ENCODE results near the gene CCDC57. TPM values are rescaled to one million over a fixed set of nuclear protein-coding genes. Genes with fewer than 3 reads are reported as not detected.

The CCDC57 gene
- total RNA-seq, 2 experiments from 2014 or later: 70.2 to 73.9 TPM

DNA sequence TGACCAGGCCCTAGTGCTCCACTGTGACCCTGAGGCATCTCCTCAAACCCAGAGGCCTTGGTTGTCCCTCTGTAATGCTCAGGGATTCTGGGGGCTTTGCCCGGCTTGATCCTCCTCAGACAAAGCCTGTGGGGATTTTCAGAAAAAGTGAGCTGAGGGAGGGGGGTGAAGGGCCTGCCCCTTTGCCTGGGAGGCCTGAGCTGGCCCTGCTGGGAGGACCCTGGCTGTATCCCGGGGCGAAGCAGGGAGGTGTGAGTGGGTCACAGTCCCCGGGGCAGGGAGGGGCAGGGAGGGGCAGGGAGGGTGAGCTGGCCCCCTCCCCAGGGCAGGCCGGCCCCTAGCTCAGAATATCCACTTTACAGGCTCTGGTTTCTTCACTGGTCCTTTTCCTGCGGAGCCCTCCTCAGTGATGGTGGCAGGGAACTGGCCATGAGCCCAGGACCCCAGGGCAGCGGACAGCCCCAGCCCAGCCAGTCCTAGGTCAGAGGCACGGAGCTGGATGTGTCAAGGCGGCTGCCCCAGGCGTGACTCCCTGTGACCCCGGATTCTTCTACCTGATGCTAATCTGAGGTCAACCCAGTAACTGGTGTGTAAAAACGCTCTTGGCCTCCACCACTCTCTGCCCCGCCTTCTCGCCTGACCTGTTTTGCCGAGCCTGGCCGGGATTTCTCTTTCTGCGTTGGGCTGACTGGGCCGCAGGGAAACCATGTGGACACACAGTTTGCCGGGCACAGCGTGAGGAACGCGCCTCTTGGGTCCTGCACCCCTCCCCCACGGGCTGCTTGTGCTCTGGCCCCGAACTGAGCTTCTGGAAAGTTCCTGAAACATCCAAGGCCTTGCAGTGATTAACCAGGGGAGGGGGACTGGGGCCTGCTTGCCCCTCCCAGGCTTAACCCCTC is 108.8 kb downstream of the CCDC57 start:
- Mint-ChIP-seq H3K9me3 (ENCODE audit: low read depth) (no peaks in the 10 kb centered on the region), H3K36me3 (no peaks in the 10 kb centered on the region), H3K27me3 (no peaks in the 10 kb centered on the region), H3K4me1 (peaks cover 25% of the 10 kb centered on the region), H3K27ac (no peak overlapping the region), H3K4me3 (no peak overlapping the region)
- ATAC-seq: no peak
- CTCF ChIA-PET: no interaction called here
- no peak for DNase-seq

DNA sequence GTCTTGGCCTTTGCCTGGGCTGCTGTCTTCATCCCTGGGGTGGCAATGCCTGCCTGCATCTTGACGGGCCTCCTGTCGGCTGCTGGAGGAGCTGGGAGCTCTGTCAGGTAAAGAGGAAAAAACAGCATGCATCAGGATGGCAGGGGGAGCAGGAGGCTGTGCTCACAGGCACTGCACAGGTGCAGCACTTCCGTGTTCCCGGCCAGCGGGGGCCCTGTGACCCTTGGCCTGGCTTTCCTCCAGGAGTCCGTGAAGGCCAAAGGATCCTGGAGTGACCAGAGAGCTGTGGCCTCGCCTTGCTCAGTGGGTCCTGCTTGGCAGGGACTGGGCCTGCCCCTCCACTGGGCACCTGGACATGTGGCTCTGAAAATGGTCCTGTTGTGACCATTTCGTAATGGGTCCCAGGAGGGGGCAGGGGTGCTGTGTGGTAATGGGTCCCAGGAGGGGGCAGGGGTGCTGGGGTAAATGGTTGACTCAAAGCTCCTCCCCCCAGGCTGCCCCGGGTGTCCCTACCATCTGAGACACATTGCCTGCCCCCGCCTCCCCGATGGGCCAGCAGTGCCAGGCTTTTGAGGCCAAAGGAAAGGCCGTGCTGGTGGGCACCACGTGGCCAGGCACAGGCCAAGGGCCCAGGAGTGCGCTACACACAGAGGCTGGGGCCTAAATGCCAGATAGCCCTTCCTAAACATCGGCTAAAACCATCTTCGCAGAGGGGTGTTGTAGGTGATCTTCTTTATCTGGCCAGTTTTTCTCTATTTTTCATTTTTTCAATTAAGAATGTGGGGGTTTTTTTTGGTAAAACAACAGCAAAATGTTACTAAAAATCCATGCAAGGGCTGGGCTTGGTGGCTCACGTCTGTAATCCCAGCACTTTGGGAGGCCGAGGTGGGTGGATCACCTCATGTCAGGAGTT is 110.6 kb downstream of the CCDC57 start:
- Mint-ChIP-seq H3K27ac (peak overlapping the region; percentile 40), H3K27me3 (no peaks in the 10 kb centered on the region), H3K36me3 (no peaks in the 10 kb centered on the region), H3K4me3 (no peak overlapping the region), H3K4me1 (peaks cover 24% of the 10 kb centered on the region), H3K9me3 (ENCODE audit: low read depth) (no peaks in the 10 kb centered on the region)
- DNase-seq: no peak
- CTCF ChIA-PET: no interaction called here
- no peak for ATAC-seq

DNA sequence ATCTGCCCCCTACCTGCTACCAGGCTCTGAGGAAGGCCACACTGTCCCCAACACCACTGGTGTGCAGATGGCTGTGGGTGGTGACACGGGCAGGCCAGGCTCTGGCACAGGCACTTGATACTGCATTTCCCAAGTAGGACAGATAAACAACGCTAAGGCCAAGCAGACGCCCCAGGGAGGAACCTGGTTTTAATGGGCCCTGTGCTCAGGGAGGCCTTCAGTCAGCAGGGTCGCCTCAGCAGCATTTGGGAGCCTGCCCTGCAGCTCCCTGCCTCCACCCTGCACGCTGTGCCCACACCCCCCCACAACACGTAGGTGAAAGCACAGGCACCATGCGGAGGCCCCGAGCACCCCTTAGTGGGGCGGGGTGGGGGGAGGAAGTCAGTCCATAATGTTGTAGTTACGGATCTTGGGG is 111.3 kb downstream of the CCDC57 start:
- Mint-ChIP-seq H3K9me3 (ENCODE audit: low read depth) (no peaks in the 10 kb centered on the region), H3K4me3 (no peak overlapping the region), H3K27me3 (no peaks in the 10 kb centered on the region), H3K4me1 (peaks cover 20% of the 10 kb centered on the region), H3K27ac (no peak overlapping the region), H3K36me3 (no peaks in the 10 kb centered on the region)
- CTCF ChIA-PET: no interaction called here
- DNase-seq (no peak), ATAC-seq (no peak)

DNA sequence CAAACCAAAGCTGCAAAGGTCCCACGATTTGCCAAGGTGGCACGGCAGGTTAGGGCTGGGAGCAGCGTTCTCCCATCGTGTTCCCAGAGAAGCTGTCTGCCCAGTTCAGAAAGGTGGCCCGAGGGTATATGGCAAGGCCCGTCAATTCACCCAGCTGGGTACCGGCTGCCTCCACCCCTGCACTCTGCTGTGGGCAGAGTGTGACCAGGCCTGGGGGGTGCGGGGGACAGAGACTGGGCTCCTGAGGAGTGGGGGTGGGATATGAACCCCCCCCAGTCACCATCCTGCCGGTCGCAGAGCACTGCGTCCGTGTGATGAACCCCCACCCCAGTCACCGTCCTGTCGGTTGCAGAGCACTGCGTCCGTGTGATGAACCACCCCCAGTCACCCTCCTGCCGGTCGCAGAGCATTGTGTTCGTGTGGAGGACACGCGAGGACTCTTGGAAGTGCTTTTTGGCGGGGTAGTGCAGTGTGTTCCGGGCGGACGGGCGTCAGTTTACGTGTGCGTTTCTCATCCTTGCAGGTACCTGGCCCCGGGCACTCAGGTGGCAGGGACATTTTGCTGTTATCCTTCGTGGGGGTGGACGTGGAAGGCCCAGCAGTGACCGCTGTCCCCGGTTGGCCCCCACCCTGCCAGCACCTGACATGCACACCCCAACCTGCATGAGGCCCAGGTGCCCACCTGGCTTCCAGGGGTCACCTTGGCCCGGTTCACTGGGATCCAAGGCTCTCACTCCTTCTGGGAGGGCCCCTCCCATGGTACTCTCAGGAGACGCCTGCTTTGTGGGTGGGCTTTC is 111.9 kb downstream of the CCDC57 start:
- H3K4me3 Mint-ChIP-seq: peak overlapping the region; percentile 76
- peaks cover 1% of the 10 kb centered on the region for H3K36me3 Mint-ChIP-seq
- H3K27ac Mint-ChIP-seq: peak overlapping the region; percentile 87
- no peaks in the 10 kb centered on the region for H3K27me3 Mint-ChIP-seq
- no peaks in the 10 kb centered on the region for H3K9me3 Mint-ChIP-seq (ENCODE audit: low read depth)
- CTCF ChIA-PET: interaction anchor here (1.0 to 1.4 kb wide), 2 partner anchors 70 to 71 kb away, joined by 3 read pairs; no protein-coding TSS in a partner anchor
- DNase-seq (no peak), ATAC-seq (no peak)
- peaks cover 20% of the 10 kb centered on the region for H3K4me1 Mint-ChIP-seq

DNA sequence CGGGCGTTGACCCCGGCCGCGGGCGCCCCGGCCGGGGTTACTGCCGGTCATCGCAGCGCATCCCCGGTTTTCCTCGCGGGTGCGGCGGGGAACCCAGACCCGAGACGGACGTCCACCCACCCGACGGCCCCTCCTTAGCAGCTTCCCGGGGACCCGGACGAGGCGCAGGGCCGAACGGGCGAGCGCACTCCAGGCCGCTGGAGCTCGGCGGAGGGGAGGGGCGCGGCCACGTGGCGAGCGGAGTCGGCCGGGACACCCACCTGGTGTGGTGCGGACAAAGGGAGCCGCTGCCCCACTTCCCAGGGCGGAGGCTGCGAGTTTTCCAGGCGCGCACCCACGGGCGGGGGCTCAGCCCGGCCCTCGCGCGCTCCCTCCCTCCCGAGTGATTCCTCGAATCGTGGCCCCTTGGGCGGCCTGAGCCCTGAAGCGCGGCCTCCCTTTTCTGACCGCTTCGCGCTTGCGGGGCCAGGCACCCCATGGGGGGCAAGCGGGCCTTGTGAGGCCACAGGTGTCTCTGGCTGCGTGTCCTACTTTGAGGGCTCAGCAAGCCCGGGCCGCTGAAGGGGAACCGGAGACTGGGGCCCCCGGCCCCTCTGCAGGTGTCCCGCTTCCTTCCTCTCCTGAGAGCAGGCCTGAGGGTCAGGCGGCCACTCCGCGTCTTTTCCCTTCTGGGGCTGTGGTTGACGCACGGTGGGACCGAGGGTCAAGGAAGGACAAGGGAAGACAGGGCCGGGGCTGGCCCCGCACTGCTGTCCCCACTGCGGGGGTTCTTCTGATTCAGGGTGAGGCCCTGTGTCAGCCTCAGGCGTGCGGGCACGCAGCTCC is 113.5 kb downstream of the CCDC57 start:
- Mint-ChIP-seq H3K4me3 (peak overlapping the region; percentile 76), H3K36me3 (peaks cover 1% of the 10 kb centered on the region), H3K27me3 (no peaks in the 10 kb centered on the region), H3K4me1 (peaks cover 13% of the 10 kb centered on the region), H3K27ac (peak overlapping the region; percentile 87), H3K9me3 (ENCODE audit: low read depth) (no peaks in the 10 kb centered on the region)
- CTCF ChIA-PET: interaction anchor here (1.0 to 1.8 kb wide), 6 partner anchors 8 to 79 kb away, joined by 3 to 12 read pairs (median 8); partner anchors contain the start of gene DCXR
- ATAC-seq (no peak), DNase-seq (no peak)

DNA sequence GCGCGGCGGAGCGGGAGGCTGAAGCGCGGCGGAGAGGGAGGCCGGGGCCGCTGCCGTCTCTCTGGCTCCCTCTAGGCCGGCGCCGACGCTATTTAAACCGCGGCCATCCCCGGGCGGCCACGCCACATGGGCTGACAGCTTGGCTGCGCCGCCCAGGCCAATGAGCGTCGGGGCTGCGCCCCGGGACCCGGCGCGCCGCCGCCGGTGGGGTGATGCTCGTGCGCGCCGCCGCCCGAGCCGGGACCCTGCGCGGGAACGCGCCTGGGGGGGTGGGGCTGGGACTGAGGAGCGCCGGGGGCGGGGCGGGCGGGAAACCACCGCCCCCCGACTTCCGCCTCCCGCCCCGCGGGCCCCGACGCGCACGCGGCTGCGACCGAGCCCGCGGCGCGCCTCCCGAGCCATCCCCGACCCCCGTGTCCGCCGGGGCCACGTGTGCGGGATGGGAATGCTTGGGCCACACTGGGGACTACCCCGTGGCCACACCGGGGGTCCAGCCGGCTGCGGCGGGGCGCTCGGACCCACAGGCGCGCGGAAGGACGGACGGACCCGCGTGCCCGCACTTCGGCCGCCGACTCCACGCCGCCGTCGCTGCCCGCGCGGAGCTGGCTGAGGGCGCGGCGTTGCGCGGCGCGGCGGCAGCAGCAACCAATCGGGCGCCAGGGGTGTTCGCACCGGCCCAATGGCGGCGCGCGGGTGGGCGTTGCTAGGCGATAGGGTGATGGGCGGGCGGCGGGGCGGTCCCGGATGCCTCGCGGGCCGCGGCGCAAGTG is 114.3 kb downstream of the CCDC57 start, which contains the start of gene FASN:
Gene FASN (minus strand): TSS at position 68 of the 770 bp plus-strand sequence. CDS start 1,791 bp downstream, outside the sequence.
- ATAC-seq (peak; percentile 80), DNase-seq (peak; percentile 95)
- CTCF ChIA-PET: interaction anchor here (1.0 to 1.8 kb wide), 6 partner anchors 8 to 79 kb away, joined by 3 to 12 read pairs (median 8); partner anchors contain the start of gene DCXR
- Mint-ChIP-seq H3K4me1 (peaks cover 13% of the 10 kb centered on the region), H3K27me3 (no peaks in the 10 kb centered on the region), H3K4me3 (peak within 1 kb of the TSS; percentile 76), H3K27ac (peak within 1 kb of the TSS; percentile 49), H3K9me3 (ENCODE audit: low read depth) (no peaks in the 10 kb centered on the region), H3K36me3 (peaks cover 2% of the 10 kb centered on the region)

DNA sequence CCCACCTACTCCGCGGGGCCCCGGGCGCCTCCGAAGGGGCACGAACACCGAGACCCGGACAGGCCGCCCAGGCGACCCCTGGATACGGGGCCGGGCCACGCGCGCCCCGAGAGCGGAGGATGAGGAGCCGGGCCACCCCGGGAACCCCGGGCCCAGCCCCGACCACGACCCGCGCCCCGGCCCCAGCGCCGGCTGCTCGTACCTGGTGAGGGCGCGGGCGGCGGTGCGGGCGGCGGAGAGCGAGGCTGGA is 114.8 kb downstream of the CCDC57 start:
- CTCF ChIA-PET: interaction anchor here (1.0 to 1.8 kb wide), 4 partner anchors 9 to 78 kb away, joined by 3 to 12 read pairs (median 9); partner anchors contain the start of gene DCXR
- Mint-ChIP-seq H3K4me3 (peak overlapping the region; percentile 58), H3K27ac (peak overlapping the region; percentile 49), H3K36me3 (peaks cover 5% of the 10 kb centered on the region), H3K9me3 (ENCODE audit: low read depth) (no peaks in the 10 kb centered on the region), H3K4me1 (peaks cover 13% of the 10 kb centered on the region), H3K27me3 (no peaks in the 10 kb centered on the region)
- DNase-seq (no peak), ATAC-seq (no peak)

DNA sequence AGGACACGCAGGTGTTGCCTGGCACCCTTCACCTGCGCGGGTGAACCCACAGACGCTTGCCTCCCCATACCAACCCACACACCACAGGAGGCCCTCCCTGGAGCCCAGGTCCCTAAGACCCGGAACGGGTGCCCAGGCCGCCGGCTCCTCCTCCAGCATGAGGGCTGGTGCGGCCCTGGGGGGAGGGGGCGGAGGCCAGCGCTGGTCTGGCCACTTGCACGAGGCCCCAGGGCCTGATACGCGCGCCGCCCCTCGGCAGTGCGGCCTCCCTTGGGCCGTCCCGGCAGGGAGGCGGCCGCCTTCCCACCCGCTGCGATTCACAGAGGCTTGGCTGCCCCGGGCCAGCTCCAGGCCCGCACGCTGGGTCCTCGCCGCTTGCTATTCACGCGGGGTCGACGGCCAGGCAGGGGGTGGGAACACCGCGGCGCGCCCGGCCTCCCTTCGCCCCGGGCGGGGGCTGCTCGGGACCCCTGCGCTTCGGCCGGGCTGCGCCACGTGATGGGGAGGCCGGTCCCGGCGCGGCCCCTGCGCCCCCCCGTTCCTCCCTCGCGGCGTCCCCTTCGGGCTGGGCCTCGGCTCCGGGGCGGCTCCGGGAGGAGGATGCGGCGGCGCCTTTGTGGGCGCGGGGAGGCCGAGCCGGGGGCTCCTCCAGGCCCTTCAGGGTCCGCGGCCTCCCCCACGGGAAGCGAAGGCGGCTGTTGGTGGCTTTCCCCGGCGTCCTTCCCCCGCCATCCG is 115.3 kb downstream of the CCDC57 start:
- CTCF ChIA-PET: interaction anchor here (1.0 to 1.8 kb wide), 3 partner anchors 9 to 59 kb away, joined by 3 to 12 read pairs (median 9); partner anchors contain the start of gene DCXR
- peaks cover 5% of the 10 kb centered on the region for H3K36me3 Mint-ChIP-seq
- H3K27ac Mint-ChIP-seq: no peak overlapping the region
- peak; percentile 56 for DNase-seq
- peak; percentile 2 for ATAC-seq
- H3K4me1 Mint-ChIP-seq: peaks cover 13% of the 10 kb centered on the region
- H3K9me3 Mint-ChIP-seq (ENCODE audit: low read depth): no peaks in the 10 kb centered on the region
- H3K27me3 Mint-ChIP-seq: no peaks in the 10 kb centered on the region
- H3K4me3 Mint-ChIP-seq: peak overlapping the region; percentile 69

DNA sequence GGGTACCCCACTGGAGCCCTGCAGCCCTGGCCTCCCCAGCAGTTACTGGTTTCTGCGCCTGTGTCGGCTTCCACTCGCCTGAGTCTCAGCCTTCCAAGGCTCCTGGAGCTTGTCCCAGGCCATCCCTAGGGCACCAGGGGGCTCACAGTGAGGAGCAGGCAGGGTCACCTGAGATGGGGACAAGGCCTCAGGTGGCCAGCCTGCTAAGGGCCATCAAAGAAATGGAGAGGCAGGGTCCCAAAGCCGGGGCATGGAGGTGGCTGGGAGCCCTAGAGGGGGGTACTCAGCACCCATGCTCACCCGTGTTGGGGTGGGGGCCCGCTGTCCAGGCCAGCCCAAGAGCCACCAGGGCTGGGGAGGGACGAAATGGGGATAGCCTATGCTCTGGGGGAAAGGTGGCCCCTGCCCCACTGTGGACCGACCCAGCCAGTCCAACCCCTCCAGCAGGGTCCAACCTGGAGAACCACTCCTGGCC is 115.9 kb downstream of the CCDC57 start:
- Mint-ChIP-seq H3K27ac (no peak overlapping the region), H3K4me1 (peaks cover 13% of the 10 kb centered on the region), H3K9me3 (ENCODE audit: low read depth) (no peaks in the 10 kb centered on the region), H3K4me3 (peak overlapping the region; percentile 69), H3K27me3 (no peaks in the 10 kb centered on the region), H3K36me3 (peaks cover 7% of the 10 kb centered on the region)
- CTCF ChIA-PET: no interaction called here
- ATAC-seq (no peak), DNase-seq (no peak)

DNA sequence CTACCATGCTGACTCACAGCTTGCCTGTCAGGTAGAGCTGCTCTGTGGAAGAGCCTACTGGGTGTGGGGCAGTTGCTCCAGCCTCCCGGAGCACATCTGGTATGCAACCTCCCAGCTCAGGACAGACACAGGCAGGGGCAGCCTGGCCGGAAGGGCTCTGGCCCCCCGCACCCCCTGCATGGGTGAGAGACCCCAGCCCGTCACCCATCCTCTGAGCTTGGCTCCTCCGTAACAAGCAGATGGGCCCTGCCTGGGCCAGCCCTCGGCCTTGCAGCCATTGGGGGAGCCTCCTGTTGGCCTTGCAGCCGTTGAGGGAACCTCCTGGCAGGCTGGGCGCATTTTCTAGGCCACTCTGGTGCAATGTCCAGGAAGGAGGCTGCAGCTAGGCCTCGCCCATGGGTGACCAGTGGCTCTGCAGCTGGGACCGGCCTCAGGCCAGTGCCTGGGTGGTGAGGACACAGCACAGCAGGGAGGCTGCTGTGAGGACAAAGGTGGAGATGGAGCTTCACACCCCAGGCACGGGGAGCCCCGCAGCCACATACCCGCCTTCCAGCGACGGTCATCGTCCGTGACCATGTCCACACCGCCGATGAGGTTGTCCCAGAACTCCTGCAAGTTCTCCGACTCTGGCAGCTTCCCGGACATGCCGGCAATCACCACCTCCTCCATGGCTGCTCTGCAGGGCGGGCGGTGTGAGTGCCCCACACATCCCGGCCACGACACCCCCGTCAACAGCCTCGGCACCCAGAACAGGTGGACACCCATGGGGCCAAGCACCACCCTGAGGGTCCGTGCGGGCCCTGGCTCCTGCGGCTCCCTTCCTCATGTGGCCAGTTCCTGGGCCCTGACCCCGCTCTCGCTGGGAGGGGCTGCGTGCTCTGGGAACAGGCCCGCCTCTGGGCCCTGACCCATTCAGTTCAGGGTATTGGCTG is 116.6 kb downstream of the CCDC57 start:
- peak overlapping the region; percentile 41 for H3K4me3 Mint-ChIP-seq
- H3K36me3 Mint-ChIP-seq: peaks cover 8% of the 10 kb centered on the region
- ATAC-seq: no peak
- H3K27ac Mint-ChIP-seq: no peak overlapping the region
- H3K4me1 Mint-ChIP-seq: peaks cover 13% of the 10 kb centered on the region
- CTCF ChIA-PET: no interaction called here
- no peaks in the 10 kb centered on the region for H3K27me3 Mint-ChIP-seq
- no peaks in the 10 kb centered on the region for H3K9me3 Mint-ChIP-seq (ENCODE audit: low read depth)
- DNase-seq: no peak

All from activated CD8-positive, alpha-beta memory T cell treated with anti-CD3 and anti-CD28 coated beads, Interleukin-2, amount 10 ng/mL, durations not matched to agents 7 days and 5 days (primary cell).